Caco-2 (cell line): ENCODE measurements around the gene UGDH. TPM values are rescaled to one million over a fixed set of nuclear protein-coding genes. Genes with fewer than 3 reads are reported as not detected.
"Not testable (repeated sequence)": the region's sequence is repeated elsewhere in the genome, so short reads cannot be mapped to it uniquely, and the experiment has no call there.

Source experiments
- BruUV-seq: library from RNA; stranded (reverse); fragments of 400-500 nt; replicated peaks from 2 replicates; lab custom pipeline; 2021; lab: Mats Ljungman, UMichigan
- CTCF ChIA-PET: fragments of 300-600 bp; sonication (Branson Sonifier 250); formaldehyde crosslinking; loops from one replicate; lab custom pipeline; 2022; ENCODE audit warnings: antibody characterized with exemption; lab: Charles Lee
- POLR2A ChIA-PET: fragments of 300-600 bp; sonication (Branson Sonifier 250); formaldehyde crosslinking; loops from one replicate; lab custom pipeline; 2022; ENCODE audit warnings: antibody characterized with exemption; lab: Charles Lee
- DNase-seq, 2 experiments: peaks; one replicate each; pipeline versions ENCODE4 v3.0.0 to v3.0.0-alpha.2; 2020 to 2022
- H3K27me3 ChIP-seq: replicated peaks from 2 replicates; pipeline ENCODE4 v1.6.0; 2011; ENCODE audit warnings: low read length; ENCODE audit not compliant: control insufficient read depth, insufficient read depth
- H3K36me3 ChIP-seq: 2 replicates; pipeline ENCODE4 v1.5.1; 2011; ENCODE audit warnings: low read length; ENCODE audit not compliant: control insufficient read depth, insufficient read depth
- H3K4me1 ChIP-seq: fragments of 250-450 bp; sonication (Bioruptor Pico); 2 replicates; pipeline ENCODE4 v1.5.1; 2020; ENCODE audit warnings: mild to moderate bottlenecking
- H3K4me3 ChIP-seq: 2 replicates; pipeline ENCODE4 v1.5.1; 2011; ENCODE audit warnings: low read depth, mild to moderate bottlenecking, control low read depth, low read length
- H3K9me3 ChIP-seq: fragments of 250-450 bp; sonication (Bioruptor Pico); 2 replicates; pipeline ENCODE4 v1.5.1; 2020; ENCODE audit warnings: mild to moderate bottlenecking, moderate library complexity
- H3K27ac Mint-ChIP-seq: one replicate; pipeline ENCODE4 v1.8.0; 2022; ENCODE audit warnings: mixed read lengths; ENCODE audit not compliant: unreplicated experiment
- H3K27me3 Mint-ChIP-seq: one replicate; pipeline ENCODE4 v1.8.0; 2022; ENCODE audit warnings: mixed read lengths; ENCODE audit not compliant: insufficient read depth, unreplicated experiment
- H3K36me3 Mint-ChIP-seq: one replicate; pipeline ENCODE4 v1.8.0; 2022; ENCODE audit warnings: mild to moderate bottlenecking, mixed read lengths; ENCODE audit not compliant: insufficient read depth, unreplicated experiment
- H3K4me1 Mint-ChIP-seq: one replicate; pipeline ENCODE4 v1.8.0; 2022; ENCODE audit warnings: low read depth, mixed read lengths; ENCODE audit not compliant: unreplicated experiment
- H3K4me3 Mint-ChIP-seq: one replicate; pipeline ENCODE4 v1.8.0; 2022; ENCODE audit warnings: mild to moderate bottlenecking, moderate library complexity, mixed read lengths; ENCODE audit not compliant: unreplicated experiment
- H3K9me3 Mint-ChIP-seq: one replicate; pipeline ENCODE4 v1.8.0; 2022; ENCODE audit warnings: mixed read lengths; ENCODE audit not compliant: unreplicated experiment
- intact Hi-C: fragments of 100-400 bp; cut with micrococcal nuclease; formaldehyde crosslinking; loops from one replicate; pipeline ENCODE4 v1.10.0; 2022; ENCODE audit not compliant: unreplicated experiment
- total RNA-seq: library from RNA; stranded (reverse); gene quantifications from 2 replicates; pipeline ENCODE4 v1.2.3, GENCODE V29; 2022
- TF ChIP-seq, protein P1 (sequence below), 2 experiments: fragments of 200-600 bp in 1 of 2; IDR thresholded peaks; 1 replicate in 1 of 2; 2 replicates in 1 of 2; pipeline versions ENCODE4 v1.5.1 to v1.8.0; 2011 to 2022; ENCODE audit warnings: antibody characterized with exemption in 1 of 2, control low read depth in 1 of 2, inconsistent platforms in 1 of 2, low read depth in 1 of 2, low read length in 1 of 2, mild to moderate bottlenecking in 1 of 2, moderate library complexity in 1 of 2; ENCODE audit not compliant: insufficient read depth in 1 of 2, severe bottlenecking in 1 of 2, unreplicated experiment in 1 of 2

UGDH gene
- total RNA-seq, 1 experiment from 2014 or later: 139 TPM

DNA sequence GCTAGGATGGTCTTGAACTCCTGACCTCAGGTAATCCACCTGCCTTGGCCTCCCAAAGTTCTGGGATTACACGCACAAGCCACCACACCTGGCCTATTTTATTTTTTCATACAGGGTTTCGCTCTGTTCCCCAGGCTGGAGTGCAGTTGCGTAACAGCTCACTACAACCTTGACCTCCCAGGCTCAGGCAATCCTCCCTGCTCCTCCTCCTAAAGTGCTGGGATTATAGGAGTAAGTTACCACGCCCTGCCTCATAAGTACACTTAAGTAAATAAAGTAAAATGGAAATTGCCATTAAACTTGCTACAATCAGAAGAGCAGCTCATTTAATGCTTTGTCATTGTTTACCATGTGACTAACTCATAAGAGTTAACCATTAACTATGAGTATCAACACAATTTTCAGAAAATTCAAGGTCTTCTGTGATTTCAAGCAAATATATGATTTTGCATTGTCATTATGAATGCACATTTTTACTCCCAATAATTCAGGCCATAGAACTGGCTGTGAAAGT is 12.3 kb downstream of the UGDH start:
- BruUV-seq: no TSS peak
- POLR2A ChIA-PET: interaction anchor here (0.7 to 1.2 kb wide), 5 partner anchors 12 to 183 kb away, joined by 3 to 12 read pairs (median 4); partner anchors contain the start of genes LIAS, SMIM14, UBE2K and UGDH
- Histone ChIP-seq H3K36me3 (peaks cover 1% of the 10 kb centered on the region; the same call in 1 of the 2 replicates), H3K4me3 (no peak overlapping the region), H3K9me3 (no peaks in the 10 kb centered on the region), H3K4me1 (peaks cover 16% of the 10 kb centered on the region), H3K27me3 (no peaks in the 10 kb centered on the region)
- Mint-ChIP-seq H3K36me3 (peaks cover 62% of the 10 kb centered on the region), H3K27ac (peak overlapping the region; percentile 84), H3K4me3 (no peak overlapping the region), H3K9me3 (no peaks in the 10 kb centered on the region), H3K4me1 (no peaks in the 10 kb centered on the region), H3K27me3 (no peaks in the 10 kb centered on the region)
- CTCF ChIA-PET: interaction anchor here (0.6 kb wide), 1 partner anchor 10 kb away, joined by 4 read pairs; no protein-coding TSS in a partner anchor
- intact Hi-C loops: loop anchor here (1.0 kb wide), 2 partner anchors 12 to 43 kb away; partner anchors contain the start of gene UGDH
- DNase-seq: peak; percentile 75 to 82
- TF ChIP-seq, protein P1, sequence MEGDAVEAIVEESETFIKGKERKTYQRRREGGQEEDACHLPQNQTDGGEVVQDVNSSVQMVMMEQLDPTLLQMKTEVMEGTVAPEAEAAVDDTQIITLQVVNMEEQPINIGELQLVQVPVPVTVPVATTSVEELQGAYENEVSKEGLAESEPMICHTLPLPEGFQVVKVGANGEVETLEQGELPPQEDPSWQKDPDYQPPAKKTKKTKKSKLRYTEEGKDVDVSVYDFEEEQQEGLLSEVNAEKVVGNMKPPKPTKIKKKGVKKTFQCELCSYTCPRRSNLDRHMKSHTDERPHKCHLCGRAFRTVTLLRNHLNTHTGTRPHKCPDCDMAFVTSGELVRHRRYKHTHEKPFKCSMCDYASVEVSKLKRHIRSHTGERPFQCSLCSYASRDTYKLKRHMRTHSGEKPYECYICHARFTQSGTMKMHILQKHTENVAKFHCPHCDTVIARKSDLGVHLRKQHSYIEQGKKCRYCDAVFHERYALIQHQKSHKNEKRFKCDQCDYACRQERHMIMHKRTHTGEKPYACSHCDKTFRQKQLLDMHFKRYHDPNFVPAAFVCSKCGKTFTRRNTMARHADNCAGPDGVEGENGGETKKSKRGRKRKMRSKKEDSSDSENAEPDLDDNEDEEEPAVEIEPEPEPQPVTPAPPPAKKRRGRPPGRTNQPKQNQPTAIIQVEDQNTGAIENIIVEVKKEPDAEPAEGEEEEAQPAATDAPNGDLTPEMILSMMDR (IDR thresholded peaks at IDR 0.05; ENCODE audit: insufficient read depth in 1 of 2, low read depth in 1 of 2, low read length in 1 of 2, severe bottlenecking in 1 of 2, unreplicated experiment in 1 of 2): no peak

DNA sequence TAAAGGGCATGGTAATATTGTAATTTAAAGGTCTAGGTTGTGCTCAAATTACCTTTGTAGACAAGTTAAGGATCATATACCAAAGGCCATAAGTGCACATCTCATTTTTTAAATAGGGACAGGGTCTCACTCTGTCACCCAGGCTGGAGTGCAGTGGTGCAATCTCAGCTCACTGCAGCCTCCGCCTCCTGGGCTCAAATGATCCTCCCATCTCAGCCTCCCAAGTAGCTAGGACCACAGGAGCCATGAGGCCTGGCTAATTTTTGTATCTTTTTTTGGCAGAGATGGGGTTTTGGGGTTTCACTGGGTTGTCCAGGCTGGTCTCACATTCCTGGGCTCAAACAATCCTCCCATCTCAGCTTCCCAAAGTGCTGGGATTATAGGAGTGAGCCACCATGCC is 13.0 kb downstream of the UGDH start:
- H3K27me3 Mint-ChIP-seq, H3K27me3 ChIP-seq, H3K4me1 Mint-ChIP-seq, DNase-seq, H3K27ac Mint-ChIP-seq, H3K9me3 Mint-ChIP-seq, BruUV-seq, CTCF ChIA-PET, H3K4me3 ChIP-seq, H3K36me3 ChIP-seq, H3K4me3 Mint-ChIP-seq, intact Hi-C loops, H3K9me3 ChIP-seq: not testable (repeated sequence)
- peaks cover 16% of the 10 kb centered on the region for H3K4me1 ChIP-seq
- H3K36me3 Mint-ChIP-seq: peaks cover 62% of the 10 kb centered on the region
- POLR2A ChIA-PET: interaction anchor here (0.8 to 1.2 kb wide), 2 partner anchors 125 to 184 kb away, joined by 4 read pairs; partner anchors contain the start of genes SMIM14 and UBE2K

DNA sequence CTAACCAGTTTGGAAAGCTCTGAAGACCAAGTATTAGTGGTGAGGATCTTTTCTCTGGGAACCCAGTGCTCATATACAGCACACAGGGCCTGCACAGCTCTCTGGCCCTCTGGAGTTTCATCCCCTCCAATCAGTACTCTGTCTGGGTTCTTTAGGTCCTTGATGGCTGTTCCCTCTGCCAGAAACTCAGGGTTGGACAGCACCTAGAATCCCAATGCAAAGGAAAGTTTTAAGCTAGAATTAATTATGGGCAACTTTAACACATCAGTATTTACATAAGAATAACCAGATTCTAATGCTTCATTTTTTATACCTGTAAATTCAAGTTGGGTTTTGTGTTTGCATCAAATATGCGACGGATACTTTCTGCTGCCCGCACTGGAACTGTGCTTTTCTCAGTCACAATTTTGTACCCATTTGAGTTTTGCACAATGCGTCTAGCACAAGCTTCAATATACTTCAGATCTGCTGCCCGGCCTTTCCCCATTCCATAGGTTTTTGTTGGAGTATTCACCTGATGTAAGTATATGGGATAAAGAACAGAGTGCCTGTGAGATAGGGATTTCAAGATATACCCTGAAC is 16.8 kb downstream of the UGDH start:
- POLR2A ChIA-PET: interaction anchor here (0.6 kb wide), 1 partner anchor 9 kb away, joined by 4 read pairs; no protein-coding TSS in a partner anchor

More for the DNA sequence above, 16.8 kb downstream of the UGDH start:
- no peak for DNase-seq
- intact Hi-C loops: no loop called here
- Mint-ChIP-seq H3K27ac (no peak overlapping the region), H3K36me3 (peaks cover 76% of the 10 kb centered on the region), H3K9me3 (no peaks in the 10 kb centered on the region), H3K4me1 (no peaks in the 10 kb centered on the region), H3K4me3 (no peak overlapping the region), H3K27me3 (no peaks in the 10 kb centered on the region)
- Histone ChIP-seq H3K36me3 (peaks cover 4% of the 10 kb centered on the region), H3K4me3 (no peak overlapping the region), H3K4me1 (peaks cover 16% of the 10 kb centered on the region), H3K9me3 (no peaks in the 10 kb centered on the region), H3K27me3 (no peaks in the 10 kb centered on the region)
- BruUV-seq: TSS peak; percentile 26
- CTCF ChIA-PET: no interaction called here
- TF ChIP-seq, protein P1 (IDR thresholded peaks at IDR 0.05; ENCODE audit: insufficient read depth in 1 of 2, low read depth in 1 of 2, low read length in 1 of 2, severe bottlenecking in 1 of 2, unreplicated experiment in 1 of 2): no peak
